H9 (cell line): ENCODE data around the gene ZNF264. TPM values are rescaled to one million over a fixed set of nuclear protein-coding genes. Genes with fewer than 3 reads are reported as not detected.

Experiments used
- DNase-seq: peaks from one replicate; pipeline ENCODE4 v3.0.0-alpha.2; 2017
- H2AFZ ChIP-seq: one replicate; pipeline ENCODE4 v1.6.1; 2013; ENCODE audit warnings: mild to moderate bottlenecking, low read length, control low read depth, moderate library complexity
- H2AK5ac ChIP-seq: 2 replicates; pipeline ENCODE4 v1.6.1; 2013; ENCODE audit warnings: low read length, control low read depth, mixed read lengths; ENCODE audit not compliant: insufficient read length
- H2BK120ac ChIP-seq: one replicate; pipeline ENCODE4 v1.6.1; 2013; ENCODE audit warnings: low read depth, mild to moderate bottlenecking, low read length, control low read depth, inconsistent platforms; ENCODE audit not compliant: poor library complexity, severe bottlenecking
- H2BK12ac ChIP-seq: 2 replicates; pipeline ENCODE4 v1.6.1; 2013; ENCODE audit warnings: low read length, control low read depth, mixed read lengths, low read depth; ENCODE audit not compliant: insufficient read length
- H2BK15ac ChIP-seq: 2 replicates; pipeline ENCODE4 v1.6.1; 2013; ENCODE audit warnings: low read depth, low read length, control low read depth
- H2BK20ac ChIP-seq: one replicate; pipeline ENCODE4 v1.6.1; 2013; ENCODE audit warnings: low read depth, mild to moderate bottlenecking, low read length, control low read depth, inconsistent platforms; ENCODE audit not compliant: poor library complexity, severe bottlenecking
- H2BK5ac ChIP-seq: 2 replicates; pipeline ENCODE4 v1.6.1; 2013; ENCODE audit warnings: low read length, control low read depth, mixed read lengths; ENCODE audit not compliant: insufficient read length
- H3K14ac ChIP-seq: 2 replicates; pipeline ENCODE4 v1.6.1; 2013; ENCODE audit warnings: low read length, control low read depth; ENCODE audit not compliant: insufficient read depth
- H3K18ac ChIP-seq: 2 replicates; pipeline ENCODE4 v1.6.1; 2013; ENCODE audit warnings: low read depth, mild to moderate bottlenecking, mixed read lengths, low read length, control low read depth; ENCODE audit not compliant: insufficient read length
- H3K23ac ChIP-seq: 2 replicates; pipeline ENCODE4 v1.6.1; 2013; ENCODE audit warnings: low read length, control low read depth, mixed read lengths, low read depth; ENCODE audit not compliant: insufficient read length
- H3K23me2 ChIP-seq: 2 replicates; pipeline ENCODE4 v1.6.1; 2013; ENCODE audit warnings: low read depth, mild to moderate bottlenecking, mixed read lengths, low read length, control low read depth; ENCODE audit not compliant: insufficient read length, poor library complexity, severe bottlenecking
- H3K27ac ChIP-seq: 2 replicates; pipeline ENCODE4 v1.5.1; 2013; ENCODE audit warnings: low read length, control low read depth, mixed read lengths, low read depth; ENCODE audit not compliant: insufficient read length
- H3K27me3 ChIP-seq: 2 replicates; pipeline ENCODE4 v1.6.1; 2013; ENCODE audit warnings: low read length, control low read depth, inconsistent platforms; ENCODE audit not compliant: insufficient read depth
- H3K4ac ChIP-seq: 2 replicates; pipeline ENCODE4 v1.6.1; 2013; ENCODE audit warnings: low read depth, mild to moderate bottlenecking, control low read depth, inconsistent platforms, low read length, moderate library complexity
- H3K4me1 ChIP-seq: 2 replicates; pipeline ENCODE4 v1.6.1; 2013; ENCODE audit warnings: low read length, control low read depth, inconsistent platforms; ENCODE audit not compliant: insufficient read depth
- H3K4me2 ChIP-seq: 2 replicates; pipeline ENCODE4 v1.6.1; 2013; ENCODE audit warnings: low read length, control low read depth, mixed read lengths; ENCODE audit not compliant: insufficient read length, insufficient read depth
- H3K56ac ChIP-seq: 2 replicates; pipeline ENCODE4 v1.6.1; 2013; ENCODE audit warnings: low read depth, mild to moderate bottlenecking, mixed read lengths, low read length, control low read depth; ENCODE audit not compliant: insufficient read length
- H3K79me1 ChIP-seq: 2 replicates; pipeline ENCODE4 v1.6.1; 2013; ENCODE audit warnings: low read depth, mild to moderate bottlenecking, moderate library complexity, low read length, control low read depth, inconsistent platforms; ENCODE audit not compliant: insufficient read depth, poor library complexity, severe bottlenecking
- H3K79me2 ChIP-seq: 2 replicates; pipeline ENCODE4 v1.6.1; 2013; ENCODE audit warnings: low read length, control low read depth, inconsistent platforms; ENCODE audit not compliant: insufficient read depth
- H3K9ac ChIP-seq: 2 replicates; pipeline ENCODE4 v1.6.1; 2013; ENCODE audit warnings: low read length, control low read depth, mixed read lengths; ENCODE audit not compliant: insufficient read length; ENCODE audit errors: extremely low read depth
- H3K9me3 ChIP-seq: one replicate; pipeline ENCODE4 v1.6.1; 2013; ENCODE audit warnings: low read depth, low read length, inconsistent platforms; ENCODE audit not compliant: control insufficient read depth
- H3T11ph ChIP-seq: one replicate; pipeline ENCODE4 v1.6.1; 2013; ENCODE audit warnings: mild to moderate bottlenecking, low read length, control low read depth, inconsistent platforms
- H4K20me1 ChIP-seq: one replicate; pipeline ENCODE4 v1.6.1; 2013; ENCODE audit not compliant: control insufficient read depth, insufficient read length, insufficient read depth
- H4K5ac ChIP-seq: 2 replicates; pipeline ENCODE4 v1.6.1; 2013; ENCODE audit warnings: low read depth, mild to moderate bottlenecking, mixed read lengths, low read length, control low read depth; ENCODE audit not compliant: insufficient read length
- H4K8ac ChIP-seq: replicated peaks from 2 replicates; pipeline ENCODE4 v1.6.1; 2013; ENCODE audit warnings: low read length, control low read depth, mixed read lengths, low read depth; ENCODE audit not compliant: insufficient read length
- H4K91ac ChIP-seq: 2 replicates; pipeline ENCODE4 v1.6.1; 2013; ENCODE audit warnings: low read depth, mild to moderate bottlenecking, moderate library complexity, mixed read lengths, low read length, control low read depth; ENCODE audit not compliant: insufficient read length
- H3K27ac Mint-ChIP-seq, 3 experiments: 2 replicates in 2 of 3; 3 replicates in 1 of 3; pipeline ENCODE4 v1.8.0; 2020 to 2021; ENCODE audit warnings: mixed read lengths in 3 of 3, mild to moderate bottlenecking in 1 of 3, moderate library complexity in 1 of 3
- H3K27me3 Mint-ChIP-seq: 2 replicates; pipeline ENCODE4 v1.8.0; 2021; ENCODE audit warnings: low read depth, mild to moderate bottlenecking, moderate library complexity, mixed read lengths
- H3K36me3 Mint-ChIP-seq, 3 experiments: 2 replicates in 2 of 3; 3 replicates in 1 of 3; pipeline ENCODE4 v1.8.0; 2020 to 2021; ENCODE audit warnings: low read depth in 3 of 3, mixed read lengths in 3 of 3; ENCODE audit not compliant: insufficient read depth in 1 of 3
- H3K4me1 Mint-ChIP-seq, 2 experiments: 2 replicates each; pipeline ENCODE4 v1.8.0; 2020; ENCODE audit warnings: mixed read lengths in 2 of 2
- H3K4me3 Mint-ChIP-seq, 2 experiments: 2 replicates in 1 of 2; 3 replicates in 1 of 2; pipeline ENCODE4 v1.8.0; 2020 to 2021; ENCODE audit warnings: mild to moderate bottlenecking in 2 of 2, mixed read lengths in 2 of 2, moderate library complexity in 1 of 2
- H3K9me3 Mint-ChIP-seq, 2 experiments: 2 replicates in 1 of 2; 3 replicates in 1 of 2; pipeline ENCODE4 v1.8.0; 2020; ENCODE audit warnings: mild to moderate bottlenecking in 2 of 2, mixed read lengths in 2 of 2, moderate library complexity in 1 of 2
- whole genome bisulfite sequencing: extraction: QIAGEN DNeasy Blood & Tissue Kit; methylation state at CpG from one replicate; pipeline ENCODE4 v1.1.7; 2013; ENCODE audit warnings: missing lambda C conversion rate, low lambda C conversion rate, mixed read lengths; ENCODE audit not compliant: insufficient read length; ENCODE audit errors: extremely low coverage; 5-methylcytosine and 5-hydroxymethylcytosine counted together
- total RNA-seq: library from RNA; stranded (reverse); gene quantifications from 2 replicates; pipeline ENCODE4 v1.2.1, GENCODE V29; 2021
- TF ChIP-seq, protein P1 (sequence below): fragments of 200-600 bp; sonication (generic); conservative IDR thresholded peaks from 3 replicates; pipeline ENCODE4 v1.8.0; 2021; ENCODE audit warnings: antibody characterized with exemption, mild to moderate bottlenecking

ZNF264 gene
- total RNA-seq, 1 experiment from 2014 or later = 25.3 TPM

DNA sequence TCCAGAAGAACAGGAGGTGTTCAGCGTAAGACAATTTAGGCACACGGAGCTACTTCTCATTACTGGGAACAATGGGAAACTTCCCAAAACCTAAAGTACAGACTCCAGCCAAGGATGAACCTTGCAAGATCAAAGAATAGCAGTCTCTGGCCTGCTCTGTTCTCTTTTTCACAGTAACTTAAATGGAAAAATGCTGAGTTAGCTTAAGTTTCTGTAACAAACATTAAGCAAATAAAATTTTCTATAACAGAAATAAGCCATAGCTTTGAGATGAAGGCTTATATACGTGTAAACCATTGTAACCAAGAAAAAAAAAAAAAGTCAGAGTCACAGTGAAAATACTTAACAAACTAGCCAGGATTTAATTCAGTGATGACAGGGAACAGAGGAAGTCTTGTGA lies 70.7 kb downstream of the ZNF264 start:
- Histone ChIP-seq H4K91ac (no peak overlapping the region), H4K20me1 (no peaks in the 10 kb centered on the region), H3T11ph (no peak overlapping the region), H4K5ac (no peak overlapping the region), H3K9ac (no peak overlapping the region), H3K79me2 (no peaks in the 10 kb centered on the region; the same call in 1 of the 2 replicates), H2BK12ac (no peak overlapping the region), H3K23me2 (no peaks in the 10 kb centered on the region), H2BK15ac (no peak overlapping the region), H2BK20ac (no peak overlapping the region), H2AK5ac (no peak overlapping the region), H2BK5ac (no peak overlapping the region), H3K4ac (no peak overlapping the region), H4K8ac (no peak overlapping the region), H3K4me2 (no peak overlapping the region), H3K27me3 (no peaks in the 10 kb centered on the region), H3K9me3 (no peaks in the 10 kb centered on the region), H3K79me1 (no peaks in the 10 kb centered on the region), H3K4me1 (peaks cover 8% of the 10 kb centered on the region; the same call in 1 of the 2 replicates), H3K27ac (no peak overlapping the region), H2BK120ac (no peak overlapping the region), H3K18ac (no peak overlapping the region), H3K56ac (no peak overlapping the region), H2AFZ (no peak overlapping the region), H3K23ac (no peak overlapping the region), H3K14ac (no peak overlapping the region)
- no peak for DNase-seq
- TF ChIP-seq, protein P1, sequence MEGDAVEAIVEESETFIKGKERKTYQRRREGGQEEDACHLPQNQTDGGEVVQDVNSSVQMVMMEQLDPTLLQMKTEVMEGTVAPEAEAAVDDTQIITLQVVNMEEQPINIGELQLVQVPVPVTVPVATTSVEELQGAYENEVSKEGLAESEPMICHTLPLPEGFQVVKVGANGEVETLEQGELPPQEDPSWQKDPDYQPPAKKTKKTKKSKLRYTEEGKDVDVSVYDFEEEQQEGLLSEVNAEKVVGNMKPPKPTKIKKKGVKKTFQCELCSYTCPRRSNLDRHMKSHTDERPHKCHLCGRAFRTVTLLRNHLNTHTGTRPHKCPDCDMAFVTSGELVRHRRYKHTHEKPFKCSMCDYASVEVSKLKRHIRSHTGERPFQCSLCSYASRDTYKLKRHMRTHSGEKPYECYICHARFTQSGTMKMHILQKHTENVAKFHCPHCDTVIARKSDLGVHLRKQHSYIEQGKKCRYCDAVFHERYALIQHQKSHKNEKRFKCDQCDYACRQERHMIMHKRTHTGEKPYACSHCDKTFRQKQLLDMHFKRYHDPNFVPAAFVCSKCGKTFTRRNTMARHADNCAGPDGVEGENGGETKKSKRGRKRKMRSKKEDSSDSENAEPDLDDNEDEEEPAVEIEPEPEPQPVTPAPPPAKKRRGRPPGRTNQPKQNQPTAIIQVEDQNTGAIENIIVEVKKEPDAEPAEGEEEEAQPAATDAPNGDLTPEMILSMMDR = no peak
- H3K9me3 Mint-ChIP-seq = no peaks in the 10 kb centered on the region
- H3K36me3 Mint-ChIP-seq = peaks cover 0 to 4% (median 0%) of the 10 kb centered on the region in 3 experiments; a peak in 2 of 7 replicates
- no peak overlapping the region for H3K4me3 Mint-ChIP-seq
- H3K4me1 Mint-ChIP-seq = peaks cover 13 to 14% of the 10 kb centered on the region in 2 experiments
- WGBS = no CpG with 5 or more reads among the region's 3 CpGs
- H3K27ac Mint-ChIP-seq = no peak overlapping the region
- H3K27me3 Mint-ChIP-seq = no peaks in the 10 kb centered on the region
